PC-3 (cell line): ENCODE results near the gene MSX1.

Experiments used
- EZH2 ChIP-seq: fragments of 300-600 bp; sonication (generic); IDR thresholded peaks from one replicate; pipeline ENCODE4 v1.6.1; 2017; ENCODE audit warnings: antibody characterized with exemption, mild to moderate bottlenecking, low read length; ENCODE audit not compliant: unreplicated experiment
- EZH2phosphoT487 ChIP-seq: fragments of 300-600 bp; sonication (generic); IDR thresholded peaks from 2 replicates; pipeline ENCODE4 v1.6.1; 2018; ENCODE audit warnings: mild to moderate bottlenecking, antibody characterized with exemption, low read length, borderline replicate concordance
- TF ChIP-seq, protein P1 (sequence below): fragments of 300-600 bp; sonication (generic); conservative IDR thresholded peaks from 2 replicates; pipeline ENCODE4 v1.5.1; 2017; ENCODE audit warnings: antibody characterized with exemption, low read depth, mild to moderate bottlenecking, low read length

DNA sequence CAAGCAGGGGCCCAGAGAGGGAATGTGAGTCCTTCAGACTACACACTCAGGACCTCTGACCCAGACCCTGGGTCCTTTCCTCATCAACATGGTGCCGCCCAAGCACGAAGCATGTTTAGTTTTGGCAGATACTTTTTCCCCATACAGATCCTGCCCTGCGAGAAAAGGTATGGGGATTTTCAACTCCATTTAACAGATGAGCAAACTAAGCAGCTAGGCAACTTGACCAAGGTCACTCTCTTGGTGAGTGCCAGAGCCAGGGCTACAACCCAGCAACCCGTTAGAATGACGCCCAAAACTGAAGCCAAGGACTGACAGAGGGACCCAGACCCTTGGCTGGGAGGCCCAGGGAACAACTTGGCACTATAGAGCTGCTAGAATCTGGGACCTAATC, 40.3 kb upstream of the MSX1 start:
- TF ChIP-seq, protein P1, sequence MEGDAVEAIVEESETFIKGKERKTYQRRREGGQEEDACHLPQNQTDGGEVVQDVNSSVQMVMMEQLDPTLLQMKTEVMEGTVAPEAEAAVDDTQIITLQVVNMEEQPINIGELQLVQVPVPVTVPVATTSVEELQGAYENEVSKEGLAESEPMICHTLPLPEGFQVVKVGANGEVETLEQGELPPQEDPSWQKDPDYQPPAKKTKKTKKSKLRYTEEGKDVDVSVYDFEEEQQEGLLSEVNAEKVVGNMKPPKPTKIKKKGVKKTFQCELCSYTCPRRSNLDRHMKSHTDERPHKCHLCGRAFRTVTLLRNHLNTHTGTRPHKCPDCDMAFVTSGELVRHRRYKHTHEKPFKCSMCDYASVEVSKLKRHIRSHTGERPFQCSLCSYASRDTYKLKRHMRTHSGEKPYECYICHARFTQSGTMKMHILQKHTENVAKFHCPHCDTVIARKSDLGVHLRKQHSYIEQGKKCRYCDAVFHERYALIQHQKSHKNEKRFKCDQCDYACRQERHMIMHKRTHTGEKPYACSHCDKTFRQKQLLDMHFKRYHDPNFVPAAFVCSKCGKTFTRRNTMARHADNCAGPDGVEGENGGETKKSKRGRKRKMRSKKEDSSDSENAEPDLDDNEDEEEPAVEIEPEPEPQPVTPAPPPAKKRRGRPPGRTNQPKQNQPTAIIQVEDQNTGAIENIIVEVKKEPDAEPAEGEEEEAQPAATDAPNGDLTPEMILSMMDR = no peak
- no peak for TF ChIP-seq EZH2
- no peak for TF ChIP-seq EZH2phosphoT487
